ENCODE results near the gene VBP1.
"Not testable (repeated sequence)": the region's sequence is repeated elsewhere in the genome, so short reads cannot be mapped to it uniquely, and the experiment has no call there.

VBP1 gene

GRCh38 chrX:155263854-155264628 is 47.8 kb downstream of the VBP1 start, which contains the start of gene RAB39B:
TSS of gene RAB39B (minus strand) at chrX:155264491. CDS start at chrX:155264288, 203 bp downstream.
- peak; percentile 38 to 53 for DNase-seq (ENCODE audit: low read depth in 1 of 2, low spot score in 1 of 2)

DNA sequence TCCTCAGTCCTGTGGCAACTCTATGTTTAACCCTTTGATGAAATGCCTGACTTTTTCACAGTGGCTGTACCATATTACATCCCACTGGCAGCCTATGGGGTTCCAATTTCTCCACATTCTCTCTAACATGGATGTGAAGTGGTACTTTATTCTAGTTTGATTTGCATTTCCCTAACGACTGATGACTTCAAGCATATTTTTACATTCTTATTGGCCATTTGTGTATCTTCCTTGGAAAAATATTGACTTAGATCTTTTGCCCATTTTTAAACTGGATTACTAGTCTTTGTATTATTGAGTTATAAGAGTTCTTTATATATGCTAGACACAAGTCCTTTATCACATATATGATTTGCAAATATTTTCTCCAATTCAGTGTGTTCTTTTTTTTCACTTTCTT is 50.2 kb downstream of the VBP1 start:
- no peak for DNase-seq (ENCODE audit: low read depth in 1 of 2, low spot score in 1 of 2)

GRCh38 chrX:155267995-155268394 is 51.7 kb downstream of the VBP1 start:
- DNase-seq (ENCODE audit: low read depth in 1 of 2, low spot score in 1 of 2), result not testable (repeated sequence)

DNA sequence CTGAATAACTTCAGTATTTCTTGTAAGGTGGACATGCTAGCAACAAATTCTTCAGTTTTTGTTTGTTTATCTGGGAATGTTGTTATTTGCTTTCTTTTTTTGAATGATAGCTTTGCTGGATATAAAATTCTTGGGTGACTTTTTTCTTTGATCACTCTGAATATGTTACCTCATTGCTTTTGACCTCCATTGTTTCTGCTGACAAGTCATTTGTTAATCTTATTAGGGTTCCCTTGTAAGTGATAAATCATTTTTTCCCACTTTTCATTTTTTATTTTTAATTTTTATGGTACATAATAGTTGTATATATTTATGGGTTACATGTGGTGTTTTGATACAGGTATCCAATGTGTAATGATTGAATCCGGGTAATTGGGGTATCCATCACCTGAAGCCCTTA is 54.7 kb downstream of the VBP1 start:
- no peak for DNase-seq (ENCODE audit: low read depth in 1 of 2, low spot score in 1 of 2)

DNA sequence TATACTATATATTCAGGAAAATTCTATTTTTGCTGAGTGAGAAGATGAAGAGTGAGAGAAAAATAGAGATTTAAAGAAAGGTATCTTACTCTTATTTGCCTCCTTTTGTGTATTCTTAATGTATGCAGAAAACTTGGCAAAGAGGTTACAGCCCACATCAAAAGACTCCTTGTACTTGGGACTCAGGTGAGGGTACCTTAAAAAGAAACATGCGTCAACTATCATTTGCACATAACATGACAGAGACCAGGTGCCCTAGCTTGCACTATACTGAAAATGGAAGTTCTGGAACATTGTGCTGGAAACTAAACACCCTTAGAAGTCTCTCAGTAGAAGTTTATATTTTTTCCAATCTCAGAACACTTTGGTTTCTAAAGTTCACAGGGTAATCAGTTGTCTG is 63.6 kb downstream of the VBP1 start:
- no peak for DNase-seq (ENCODE audit: low read depth in 1 of 2, low spot score in 1 of 2)

Data from activated T-helper 1 cell treated with anti-CD3 and anti-CD28 coated beads, Interleukin-2, amount 50 U/mL, for 16 hours (primary cell).